K562 (cell line): ENCODE data around the gene PLCB1. TPM values are rescaled to one million over a fixed set of nuclear protein-coding genes. Genes with fewer than 3 reads are reported as not detected.

Experiments
- ATAC-seq: fragments of 200-7000 bp; cut with Tn5 transposase; 3 replicates; pipeline ENCODE4 v1.9.1; 2020; ENCODE audit warnings: moderate library complexity
- BruUV-seq: library from RNA; stranded (reverse); fragments of 400-500 nt; replicated peaks from 2 replicates; lab custom pipeline; 2021; lab: Mats Ljungman, UMichigan
- CTCF ChIA-PET: fragments of 300-600 bp; formaldehyde crosslinking; extraction: SDS; loops from one replicate; lab custom pipeline; 2021; ENCODE audit warnings: low intra/inter-chr PET ratio; lab: Yijun Ruan, JAX
- POLR2A ChIA-PET: fragments of 300-600, 350-650 bp; sonication (Branson Sonifier 250); formaldehyde crosslinking; extraction: SDS; loops from one replicate; lab custom pipeline; 2021; ENCODE audit warnings: antibody characterized with exemption, inconsistent platforms; lab: Yijun Ruan, JAX
- DNase-seq, 4 experiments: peaks; one replicate each; pipeline versions ENCODE4 v3.0.0 to v3.0.0-alpha.2; 2011 to 2018; ENCODE audit warnings: low spot score in 3 of 4, mixed read lengths in 3 of 4; ENCODE audit errors: extremely low read depth in 1 of 4
- FAIRE-seq: peaks from 2 replicates; lab custom pipeline; 2011; peaks lifted over from hg19 to GRCh38; lab: Jason Lieb, UNC
- H2AFZ ChIP-seq: 2 replicates; pipeline ENCODE4 v1.6.0; 2011; ENCODE audit warnings: low read depth, low read length, control low read depth, inconsistent platforms
- H3K27ac ChIP-seq: fragments of 200-600 bp; 3 replicates; pipeline ENCODE4 v1.8.0; 2011; ENCODE audit warnings: low read depth, mild to moderate bottlenecking, control low read depth, inconsistent platforms, low read length, moderate library complexity, mixed read lengths; ENCODE audit errors: extremely low read depth
- H3K27me3 ChIP-seq, 2 experiments: fragments of 300-600 bp in 1 of 2; 2 replicates in 1 of 2; 3 replicates in 1 of 2; pipeline versions ENCODE4 v1.6.0 to v1.8.0; 2011; ENCODE audit warnings: inconsistent platforms in 2 of 2, low read length in 2 of 2, mild to moderate bottlenecking in 1 of 2, mixed read lengths in 1 of 2, moderate library complexity in 1 of 2; ENCODE audit not compliant: control insufficient read depth in 2 of 2, insufficient read depth in 2 of 2
- H3K36me3 ChIP-seq: fragments of 300-600 bp; 3 replicates; pipeline ENCODE4 v1.8.0; 2011; ENCODE audit warnings: mild to moderate bottlenecking, low read length, inconsistent platforms; ENCODE audit not compliant: control insufficient read depth, insufficient read depth
- H3K4me1 ChIP-seq, 2 experiments: fragments of 200-600 bp in 1 of 2; replicated peaks in 1 of 2; 2 replicates in 1 of 2; 3 replicates in 1 of 2; pipeline versions ENCODE4 v1.5.1 to v1.8.0; 2011; ENCODE audit warnings: inconsistent platforms in 2 of 2, low read length in 2 of 2, mild to moderate bottlenecking in 1 of 2, mixed read lengths in 1 of 2, moderate library complexity in 1 of 2; ENCODE audit not compliant: control insufficient read depth in 2 of 2, insufficient read depth in 2 of 2
- H3K4me2 ChIP-seq: 2 replicates; pipeline ENCODE4 v1.6.1; 2011; ENCODE audit warnings: low read length, control low read depth, inconsistent platforms, mixed read lengths; ENCODE audit not compliant: insufficient read depth
- H3K4me3 ChIP-seq: fragments of 200-600 bp; sonication (generic), shearing (Covaris generic); 2 replicates; pipeline ENCODE4 v1.5.1; 2016; ENCODE audit warnings: control low read depth, inconsistent platforms
- H3K79me2 ChIP-seq: fragments of 200-600 bp; 3 replicates; pipeline ENCODE4 v1.8.0; 2011; ENCODE audit warnings: low read length, inconsistent platforms; ENCODE audit not compliant: control insufficient read depth, insufficient read depth
- H3K9ac ChIP-seq, 2 experiments: 2 replicates each; pipeline versions ENCODE4 v1.6.0 to v1.6.1; 2011; ENCODE audit warnings: low read depth in 2 of 2, low read length in 2 of 2, control low read depth in 1 of 2, inconsistent platforms in 1 of 2, mild to moderate bottlenecking in 1 of 2, mixed read lengths in 1 of 2; ENCODE audit not compliant: insufficient read depth in 1 of 2
- H3K9me1 ChIP-seq: one replicate; pipeline ENCODE4 v1.6.0; 2011; ENCODE audit warnings: inconsistent platforms, mild to moderate bottlenecking, low read length, moderate library complexity; ENCODE audit not compliant: control insufficient read depth, insufficient read depth
- H3K9me3 ChIP-seq: replicated peaks from 2 replicates; pipeline ENCODE4 v1.5.1; 2011; ENCODE audit warnings: low read depth, low read length, inconsistent platforms; ENCODE audit not compliant: control insufficient read depth, insufficient read depth
- H4K20me1 ChIP-seq: replicated peaks from 2 replicates; pipeline ENCODE4 v1.6.1; 2011; ENCODE audit warnings: low read length, inconsistent platforms, mixed read lengths; ENCODE audit not compliant: control insufficient read depth, insufficient read depth
- EZH2 ChIP-seq: IDR thresholded peaks from 2 replicates; pipeline ENCODE4 v1.6.1; 2012; ENCODE audit warnings: low read depth, mild to moderate bottlenecking, inconsistent platforms, low read length, borderline replicate concordance
- HMGN3 ChIP-seq: IDR thresholded peaks from 2 replicates; pipeline ENCODE4 v1.6.1; 2011; ENCODE audit warnings: borderline replicate concordance, low read depth, mild to moderate bottlenecking, mixed read lengths, low read length; ENCODE audit not compliant: insufficient read length; ENCODE audit errors: extremely low read depth
- MAFK ChIP-seq: IDR thresholded peaks from 2 replicates; pipeline ENCODE4 v1.6.1; 2011; ENCODE audit warnings: low read length, improper control_type of control experiment
- MXI1 ChIP-seq: IDR thresholded peaks from 2 replicates; pipeline ENCODE4 v1.6.1; 2011; ENCODE audit warnings: low read depth, mild to moderate bottlenecking, improper control_type of control experiment, low read length
- MYBL2 ChIP-seq, 2 experiments: fragments of 450-650 bp in 1 of 2; sonication (generic) in 1 of 2; formaldehyde crosslinking in 1 of 2; IDR thresholded peaks; 2 replicates each; pipeline versions ENCODE4 v1.6.1 to v1.8.1; 2017 to 2022; ENCODE audit warnings: borderline replicate concordance in 1 of 2, inconsistent platforms in 1 of 2, low read depth in 1 of 2, mild to moderate bottlenecking in 1 of 2, missing genetic modification reagents in 1 of 2, moderate library complexity in 1 of 2
- NFATC3 ChIP-seq: fragments of 450-650 bp; IDR thresholded peaks from 2 replicates; pipeline ENCODE4 v1.6.1; 2017; ENCODE audit warnings: mild to moderate bottlenecking
- PRMT5 ChIP-seq: sonication (generic); formaldehyde crosslinking; IDR thresholded peaks from 2 replicates; pipeline ENCODE4 v1.5.0; 2020; ENCODE audit warnings: missing genetic modification reagents
- RBBP5 ChIP-seq: fragments of 200-600 bp; sonication (generic); IDR thresholded peaks from 2 replicates; pipeline ENCODE4 v1.6.1; 2012; ENCODE audit warnings: borderline replicate concordance, mild to moderate bottlenecking, low read length, control low read depth, inconsistent platforms; ENCODE audit not compliant: insufficient read depth, poor library complexity, severe bottlenecking
- ZBTB1 ChIP-seq: sonication (generic); formaldehyde crosslinking; IDR thresholded peaks from 2 replicates; pipeline ENCODE4 v1.8.1; 2023; ENCODE audit warnings: missing genetic modification reagents, low read depth, mild to moderate bottlenecking, borderline replicate concordance
- in situ Hi-C: fragments of 300-500 bp; cut with MboI; formaldehyde crosslinking; loops from 4 replicates; pipeline ENCODE4 v1.15.0; 2018; ENCODE audit warnings: inconsistent platforms, mixed read lengths
- intact Hi-C: fragments of 100-400 bp; cut with micrococcal nuclease; formaldehyde crosslinking; loops from 2 replicates; pipeline ENCODE4 v1.14.2; 2022
- polyA plus RNA-seq, 8 experiments: library from polyadenylated mRNA; depleted of rRNA in 4 of 8; stranded (reverse) in 5 of 8; unstranded in 3 of 8; fragments of >200 nt; fragmentation: Nextera tagmentation in 2 of 8; fragmentation: Illumina TruSeq in 1 of 8; extraction: Ambion mirVana in 2 of 8; extraction: Trizol in 1 of 8; gene quantifications; 2 replicates each; pipeline versions ENCODE4 v1.2.1 to v1.2.3, GENCODE V29; 2011 to 2014; ENCODE audit warnings: inconsistent platforms in 1 of 8, missing spikeins in 1 of 8
- total RNA-seq, 7 experiments: library from RNA; depleted of rRNA in 6 of 7; stranded (reverse); fragments of >200 nt in 6 of 7; fragmentation: Illumina TruSeq in 2 of 7; extraction: Trizol in 2 of 7; gene quantifications; 2 replicates each; pipeline versions ENCODE4 v1.2.1 to v1.2.3, GENCODE V29; 2011 to 2021; ENCODE audit warnings: low replicate concordance in 1 of 7
- TF ChIP-seq, protein P1 (sequence below): fragments of 450-650 bp; IDR thresholded peaks from 2 replicates; pipeline ENCODE4 v1.7.1; 2018; ENCODE audit warnings: mild to moderate bottlenecking, low read depth; ENCODE audit not compliant: partially characterized antibody

PLCB1 gene
- total and polyA plus RNA-seq, 9 of the 15 experiments (the other 6 are each of a cell fraction or from before 2014, with no cell fraction given) = 0.34 to 3.1 (median 1.3) TPM

DNA sequence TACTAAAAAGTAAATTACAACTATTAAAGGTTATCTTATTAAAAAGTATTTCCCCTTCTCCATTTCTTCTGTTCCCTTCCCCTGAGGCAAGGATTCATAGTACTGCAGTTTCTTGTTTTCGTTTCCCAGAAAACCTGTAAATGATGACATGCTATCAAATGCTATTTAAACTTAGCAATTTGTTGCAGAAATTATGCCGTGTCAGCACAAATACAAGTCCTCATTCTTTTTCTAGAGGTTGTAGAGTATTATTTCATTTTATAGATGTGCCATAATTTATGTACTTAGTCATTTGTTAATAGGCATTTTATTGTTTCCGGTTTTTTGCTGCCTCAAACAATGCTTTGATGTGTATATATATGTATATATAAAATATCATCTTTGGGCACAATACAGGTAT is 268.4 kb downstream of the PLCB1 start (continued):
- no peak for TF ChIP-seq EZH2
- no peak for TF ChIP-seq NFATC3
- peak; percentile 94 for TF ChIP-seq MAFK
- TF ChIP-seq MXI1 = no peak
- no peak for TF ChIP-seq RBBP5

DNA sequence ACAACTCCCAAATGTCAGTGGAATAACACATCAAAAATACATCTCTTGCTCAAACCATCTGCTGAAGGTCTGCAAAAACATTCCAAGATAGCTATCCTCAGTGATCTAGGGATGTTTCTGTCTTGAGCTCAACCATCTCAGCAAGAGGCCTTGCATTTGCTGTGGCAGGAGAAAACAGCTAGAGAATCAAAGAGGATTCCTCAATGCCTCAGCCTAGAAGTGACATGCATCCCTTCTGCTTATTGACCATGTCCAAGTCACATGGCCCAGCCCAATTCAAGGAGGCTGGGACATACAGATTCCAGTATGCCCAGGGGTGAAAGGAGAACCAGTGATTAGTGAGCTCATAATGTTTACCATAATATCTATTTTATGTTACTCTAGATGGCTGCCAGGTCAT is 269.5 kb downstream of the PLCB1 start:
- Histone ChIP-seq H3K9me3 (no peaks in the 10 kb centered on the region), H2AFZ (no peak overlapping the region), H3K9me1 (no peaks in the 10 kb centered on the region), H3K27me3 (no peaks in the 10 kb centered on the region), H3K79me2 (no peaks in the 10 kb centered on the region), H3K27ac (no peak overlapping the region), H3K4me3 (no peak overlapping the region), H3K9ac (no peak overlapping the region), H4K20me1 (no peaks in the 10 kb centered on the region), H3K4me1 (no peaks in the 10 kb centered on the region), H3K4me2 (no peak overlapping the region), H3K36me3 (no peaks in the 10 kb centered on the region)
- intact Hi-C loops (no loop called here), in situ Hi-C loops (no loop called here)
- POLR2A ChIA-PET = interaction anchor here (1.2 kb wide), 1 partner anchor 12 kb away, joined by 3 read pairs; no protein-coding TSS in a partner anchor
- CTCF ChIA-PET = no interaction called here
- DNase-seq (no peak), FAIRE-seq (no peak), ATAC-seq (no peak)
- no TSS peak for BruUV-seq
- TF ChIP-seq ZBTB1 = no peak
- TF ChIP-seq PRMT5 = no peak
- no peak for TF ChIP-seq MYBL2 (IDR thresholded peaks at IDR 0.05; ENCODE audit: low read depth)
- no peak for TF ChIP-seq MYBL2 (CRISPR knock-in tag; IDR thresholded peaks at IDR 0.05; ENCODE audit: borderline replicate concordance)
- TF ChIP-seq, protein P1, sequence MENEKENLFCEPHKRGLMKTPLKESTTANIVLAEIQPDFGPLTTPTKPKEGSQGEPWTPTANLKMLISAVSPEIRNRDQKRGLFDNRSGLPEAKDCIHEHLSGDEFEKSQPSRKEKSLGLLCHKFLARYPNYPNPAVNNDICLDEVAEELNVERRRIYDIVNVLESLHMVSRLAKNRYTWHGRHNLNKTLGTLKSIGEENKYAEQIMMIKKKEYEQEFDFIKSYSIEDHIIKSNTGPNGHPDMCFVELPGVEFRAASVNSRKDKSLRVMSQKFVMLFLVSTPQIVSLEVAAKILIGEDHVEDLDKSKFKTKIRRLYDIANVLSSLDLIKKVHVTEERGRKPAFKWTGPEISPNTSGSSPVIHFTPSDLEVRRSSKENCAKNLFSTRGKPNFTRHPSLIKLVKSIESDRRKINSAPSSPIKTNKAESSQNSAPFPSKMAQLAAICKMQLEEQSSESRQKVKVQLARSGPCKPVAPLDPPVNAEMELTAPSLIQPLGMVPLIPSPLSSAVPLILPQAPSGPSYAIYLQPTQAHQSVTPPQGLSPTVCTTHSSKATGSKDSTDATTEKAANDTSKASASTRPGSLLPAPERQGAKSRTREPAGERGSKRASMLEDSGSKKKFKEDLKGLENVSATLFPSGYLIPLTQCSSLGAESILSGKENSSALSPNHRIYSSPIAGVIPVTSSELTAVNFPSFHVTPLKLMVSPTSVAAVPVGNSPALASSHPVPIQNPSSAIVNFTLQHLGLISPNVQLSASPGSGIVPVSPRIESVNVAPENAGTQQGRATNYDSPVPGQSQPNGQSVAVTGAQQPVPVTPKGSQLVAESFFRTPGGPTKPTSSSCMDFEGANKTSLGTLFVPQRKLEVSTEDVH = no peak
- no peak for TF ChIP-seq HMGN3
